NCI-H82 (cell line): Measurements from ENCODE around the gene SEMA3C.

Experiments
- DNase-seq: peaks from one replicate; lab custom pipeline; 2025; lab: John Stamatoyannopoulos, UW

SEMA3C gene

DNA sequence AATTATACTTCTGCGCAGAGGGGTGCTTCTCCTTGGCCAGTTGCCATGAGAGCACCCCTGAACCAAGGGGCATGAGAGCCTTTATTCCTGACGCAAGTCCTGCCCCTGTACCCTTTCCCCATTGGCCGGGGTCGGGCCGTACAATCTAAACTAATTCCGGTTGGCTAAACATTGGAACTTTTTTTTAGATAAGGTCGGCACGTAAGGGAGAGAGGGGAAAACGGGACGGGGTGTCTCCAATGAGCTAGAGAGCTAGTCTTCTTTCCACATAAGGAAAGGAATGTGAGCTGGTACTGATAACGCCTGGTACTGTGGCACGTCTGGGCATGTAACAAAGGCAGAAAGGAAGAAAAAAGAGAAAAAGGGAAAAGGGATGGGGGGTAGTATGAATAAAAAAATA is 183.5 kb downstream of the SEMA3C start:
- DNase-seq, result no peak

DNA sequence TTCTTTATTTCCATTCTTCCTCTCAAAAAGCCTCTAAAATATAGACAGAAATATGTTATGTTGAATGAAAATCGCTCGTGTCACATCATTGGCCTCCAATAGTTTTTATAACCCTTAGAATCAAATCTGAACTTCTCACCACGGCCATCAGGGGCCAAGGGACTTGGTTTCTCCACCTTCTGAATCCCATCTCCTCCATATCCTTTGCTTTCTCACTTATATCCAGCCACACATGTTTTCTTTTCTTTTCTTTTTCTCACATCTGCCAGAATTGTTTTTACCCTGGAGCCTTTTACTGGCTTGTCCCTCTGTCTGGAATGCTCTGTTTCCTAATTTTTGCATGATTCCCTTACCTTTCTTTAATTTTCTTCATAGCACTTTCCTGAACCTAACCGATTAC is 184.8 kb downstream of the SEMA3C start:
- no peak for DNase-seq

DNA sequence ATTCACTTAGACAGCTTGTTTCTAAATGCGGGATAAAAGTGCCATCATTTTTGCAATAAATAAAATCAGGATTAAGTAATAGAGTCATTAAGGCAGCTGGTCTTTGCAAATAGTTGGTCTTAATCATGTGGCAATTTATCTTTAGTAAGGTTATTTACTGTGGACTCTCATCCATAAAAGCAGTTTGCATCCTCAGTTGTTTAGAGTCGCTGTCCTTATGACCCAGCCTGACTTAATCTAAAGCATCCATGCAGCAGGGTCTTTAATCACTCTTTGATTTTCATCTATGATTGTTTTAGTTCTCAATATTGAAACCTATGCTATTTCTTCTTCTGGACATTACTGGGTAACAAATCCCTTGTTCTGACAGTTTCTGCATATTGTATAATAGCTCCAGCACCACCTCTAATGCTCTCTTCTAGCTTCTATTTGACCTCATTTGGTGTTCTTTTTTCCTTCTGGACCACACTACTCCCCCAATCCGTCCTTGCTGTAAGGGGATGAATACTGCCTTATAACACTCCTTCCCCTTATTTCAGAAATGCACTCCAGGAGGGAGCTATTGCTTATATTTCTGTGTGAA is 185.4 kb downstream of the SEMA3C start:
- no peak for DNase-seq

- DNase-seq, result peak; percentile 14
Measured at GRCh38 chr7:80732630-80733029, 186.2 kb downstream of the SEMA3C start.

- no peak for DNase-seq
Measured at GRCh38 chr7:80731281-80731680, 187.6 kb downstream of the SEMA3C start.

DNA sequence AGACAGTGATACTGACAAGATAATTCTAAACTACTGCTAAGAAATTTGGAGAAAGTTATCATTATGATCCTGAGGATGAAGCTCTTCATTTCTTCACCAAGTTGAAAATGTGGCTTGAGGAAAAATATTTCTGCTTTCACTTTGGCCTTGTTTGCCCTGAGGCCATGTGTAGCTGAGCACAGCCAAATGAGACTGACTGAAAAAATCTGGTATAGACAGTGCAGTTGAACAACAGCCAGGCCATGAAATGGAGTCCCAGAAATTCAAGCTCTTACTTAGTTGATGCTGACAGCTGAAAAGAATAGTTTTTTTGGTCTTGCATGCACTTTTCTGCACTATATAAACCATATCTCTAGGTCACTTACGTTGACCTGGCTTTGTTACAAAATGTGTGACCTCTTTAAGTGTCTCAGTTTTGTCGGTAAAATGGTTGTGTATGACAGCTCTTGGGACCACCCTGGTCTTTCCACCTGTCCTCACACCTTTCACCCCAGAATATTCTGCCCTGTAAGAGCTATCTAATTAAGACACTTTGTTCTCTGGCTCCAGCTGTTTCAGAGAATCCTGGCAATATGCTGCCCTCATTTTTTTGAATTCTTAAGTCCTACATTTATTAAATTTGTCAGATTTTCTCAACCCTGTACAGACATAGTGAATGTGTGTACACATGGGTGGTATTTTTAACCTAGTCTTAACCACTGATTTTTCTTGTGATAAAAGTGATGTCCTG is 189.1 kb downstream of the SEMA3C start:
- no peak for DNase-seq

- DNase-seq, result peak; percentile 19
Measured at GRCh38 chr7:80726666-80727065, 192.2 kb downstream of the SEMA3C start.

GRCh38 chr7:80725181-80725611 is 193.7 kb downstream of the SEMA3C start:
- DNase-seq, result peak; percentile 57

DNA sequence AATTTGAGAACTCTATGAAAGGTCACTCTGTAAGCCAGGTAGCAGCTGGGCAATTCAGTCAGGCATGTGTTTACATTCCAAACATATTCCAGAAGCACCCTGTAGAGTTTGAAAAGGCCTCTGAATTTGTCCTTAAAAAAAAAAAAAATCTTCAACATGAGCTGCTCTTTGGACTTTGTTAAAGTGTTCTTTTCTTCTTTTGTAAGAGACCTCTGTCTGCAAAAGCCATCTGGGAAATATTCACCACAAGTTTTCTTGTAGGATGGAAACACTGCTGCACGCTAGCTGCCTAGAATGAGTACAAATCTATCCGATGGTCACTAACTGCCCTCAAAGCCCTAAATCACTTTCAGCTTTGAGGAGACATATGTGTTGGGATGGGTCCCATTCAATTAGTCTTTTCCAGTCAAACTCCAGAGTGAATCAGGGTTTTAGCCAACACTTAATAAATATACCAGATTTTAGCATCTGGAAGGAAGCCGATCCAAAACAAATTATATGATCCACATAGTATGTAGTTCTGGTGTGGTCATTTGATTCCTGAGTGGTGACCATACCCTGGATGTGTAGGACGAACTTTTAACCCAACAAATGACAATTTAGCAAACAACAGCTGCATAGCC is 194.5 kb downstream of the SEMA3C start:
- no peak for DNase-seq

- DNase-seq, result peak; percentile 43
Measured at GRCh38 chr7:80722616-80723195, 196.1 kb downstream of the SEMA3C start.

GRCh38 chr7:80721883-80722615 is 196.8 kb downstream of the SEMA3C start:
- peak; percentile 42 for DNase-seq

- DNase-seq, result no peak
Measured at GRCh38 chr7:80720146-80720545, 198.7 kb downstream of the SEMA3C start.

- DNase-seq, result no peak
Measured at GRCh38 chr7:80719261-80719660, 199.6 kb downstream of the SEMA3C start.

DNA sequence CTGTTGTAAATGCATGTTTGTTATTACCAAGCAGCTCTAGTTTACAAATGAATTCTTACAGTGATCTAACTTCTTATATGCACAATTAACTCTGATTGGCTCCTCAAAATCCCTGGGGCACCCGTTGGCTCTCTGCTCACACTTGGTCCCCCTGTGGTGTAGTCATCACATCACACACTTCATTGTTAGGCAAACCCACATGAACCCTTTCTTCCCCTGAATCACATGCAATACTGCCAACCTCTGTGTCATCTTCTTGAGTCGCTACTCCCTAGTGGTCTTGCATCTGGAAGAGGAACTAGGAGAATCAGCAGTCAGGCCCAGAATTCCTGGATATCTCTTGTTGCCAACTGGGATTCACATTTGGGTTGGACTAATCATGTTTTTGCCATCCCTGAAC is 207.3 kb downstream of the SEMA3C start:
- no peak for DNase-seq

DNA sequence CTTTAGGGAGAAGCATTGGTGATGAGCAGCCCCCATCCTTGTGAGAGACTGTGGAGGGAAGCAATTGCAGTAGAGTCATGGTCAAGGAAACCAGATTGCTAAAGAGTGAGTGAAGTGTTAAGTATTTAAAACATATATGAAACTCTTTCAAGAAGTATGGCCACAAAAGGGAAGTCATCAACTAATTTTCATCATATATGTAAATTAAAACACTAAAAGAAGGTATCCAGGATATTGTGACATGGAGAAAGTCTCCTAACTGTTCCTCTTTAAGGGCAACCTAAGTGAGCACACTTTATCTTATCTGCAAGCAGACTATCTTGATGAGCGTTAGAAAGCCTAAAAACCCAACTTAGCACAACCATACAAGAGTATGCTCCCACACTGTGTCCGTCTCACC is 210.7 kb downstream of the SEMA3C start:
- DNase-seq, result no peak

- no peak for DNase-seq
Measured at GRCh38 chr7:80707318-80707717, 211.5 kb downstream of the SEMA3C start.

GRCh38 chr7:80705130-80705781 is 213.6 kb downstream of the SEMA3C start:
- DNase-seq, result no peak

DNA sequence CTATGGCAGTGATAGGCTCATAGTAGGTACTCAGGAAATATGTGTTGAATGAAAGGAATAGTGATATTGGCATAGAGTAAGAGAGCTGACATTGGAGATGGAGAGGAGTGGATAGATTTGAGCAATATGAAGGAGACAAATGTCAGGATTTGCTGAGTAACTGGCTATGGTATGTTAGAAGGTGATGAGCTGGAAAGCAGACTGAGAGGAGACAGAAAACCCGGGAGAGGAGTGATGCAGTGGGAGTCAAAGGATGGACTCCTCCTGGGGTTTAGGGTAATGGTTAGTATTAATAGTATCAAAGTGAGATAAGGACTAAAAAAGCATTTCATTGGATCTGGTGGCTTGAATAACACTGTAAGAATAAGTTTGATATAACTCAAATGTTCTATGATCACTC is 215.6 kb downstream of the SEMA3C start:
- no peak for DNase-seq

DNA sequence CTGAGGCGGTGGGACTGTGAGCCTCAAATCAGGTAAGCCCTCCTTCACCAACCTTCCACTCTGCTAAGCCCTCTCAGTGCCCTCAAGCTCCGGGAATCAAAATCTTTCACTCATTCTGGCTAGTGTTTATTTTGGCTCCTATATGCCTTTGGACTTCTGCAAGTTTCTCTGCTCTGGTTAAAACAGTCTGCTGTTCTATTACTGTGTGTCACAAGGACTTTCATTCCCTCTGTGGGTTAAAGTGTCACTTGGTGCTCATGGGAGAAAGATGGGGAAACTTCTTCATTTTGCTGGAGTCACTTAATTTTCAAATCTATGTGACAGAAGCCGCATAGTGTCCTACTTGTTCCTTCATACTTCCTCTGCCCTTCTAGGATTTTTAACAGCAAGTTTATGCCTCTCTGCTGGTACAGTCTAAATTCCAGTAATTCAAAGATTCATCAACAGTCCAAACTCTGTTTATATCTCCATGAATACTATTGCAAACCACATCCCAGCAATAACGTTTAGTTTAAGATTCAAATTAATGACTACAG is 219.1 kb downstream of the SEMA3C start:
- DNase-seq, result peak; percentile 13

DNA sequence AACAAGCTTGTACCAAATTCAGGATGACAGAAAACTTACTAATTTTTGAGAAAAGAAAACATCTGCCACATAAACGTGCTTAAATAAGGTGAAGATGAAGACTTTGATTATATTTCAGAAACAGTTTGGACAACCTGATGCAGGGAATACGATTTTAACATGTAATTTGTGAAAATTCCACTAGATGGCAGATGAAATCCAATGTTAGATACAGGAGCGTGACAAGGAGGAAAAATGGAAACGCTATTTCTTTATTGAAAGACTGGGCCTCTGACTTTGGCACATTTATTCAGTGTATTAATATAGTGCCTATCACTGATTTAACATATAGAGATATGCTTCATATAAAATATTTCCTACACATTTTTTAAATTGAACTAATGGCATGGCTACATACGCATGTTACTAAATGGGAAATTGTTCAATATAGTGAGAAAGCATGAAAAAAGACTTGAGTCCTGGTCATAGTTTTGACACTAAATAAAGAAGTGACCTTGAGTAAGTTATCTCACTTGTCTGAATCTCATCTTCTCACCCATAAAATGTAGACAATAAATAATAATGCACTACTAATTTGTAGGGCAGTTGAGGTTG is 219.7 kb downstream of the SEMA3C start:
- peak; percentile 80 for DNase-seq
